ENCODE results near the gene AUTS2.

Gene AUTS2

DNA sequence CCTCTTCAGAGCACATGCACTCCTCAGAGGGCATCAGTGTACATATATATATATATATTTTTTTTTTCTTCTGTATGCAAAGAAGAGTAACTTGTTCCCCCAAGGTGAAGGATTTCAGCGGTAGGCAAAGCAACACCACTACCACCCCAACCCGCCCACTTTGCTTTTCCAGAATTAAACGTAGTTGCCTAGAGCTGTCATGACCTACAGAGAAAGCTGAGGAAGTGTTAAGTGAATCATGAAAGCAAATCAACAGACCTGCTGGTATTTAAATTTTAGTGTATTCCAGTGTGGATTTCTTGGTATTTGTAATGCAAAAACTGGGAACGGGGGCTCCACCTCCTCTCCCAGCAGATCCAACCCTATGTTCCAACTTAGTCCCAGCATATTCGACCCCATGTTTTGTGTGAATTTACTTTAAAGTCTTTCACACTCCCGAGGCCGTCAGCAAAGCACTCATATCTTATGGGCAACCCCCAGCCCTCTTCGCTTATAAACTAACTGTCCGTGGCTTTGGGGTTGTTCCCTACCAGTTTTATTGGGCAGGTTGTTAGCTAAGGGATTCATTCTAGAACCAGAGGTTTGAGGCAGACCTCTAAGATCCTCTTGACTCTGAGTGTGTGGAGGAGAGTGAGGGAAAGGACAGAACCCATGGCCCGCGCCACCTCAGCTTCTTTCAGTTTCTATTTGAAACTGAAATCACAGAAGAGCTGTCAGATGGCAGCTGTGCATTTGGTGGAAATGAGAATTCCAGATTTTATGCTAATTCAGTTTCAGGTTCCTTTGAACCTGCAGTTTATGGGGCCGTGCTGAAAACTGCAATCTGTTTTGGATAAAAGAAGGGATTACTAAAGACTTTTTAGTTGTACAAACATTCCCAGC is 1083.4 kb downstream of the AUTS2 start:
- Histone ChIP-seq H3K9ac (ENCODE audit: low read length in 2 of 2) (no peak overlapping the region), H3K4me3 (ENCODE audit: low read length in 2 of 2) (no peak overlapping the region), H3K4me1 (ENCODE audit: control insufficient read depth, insufficient read depth, low read length) (no peaks in the 10 kb centered on the region), H3K27ac (ENCODE audit: low read length) (no peak overlapping the region), H3K27me3 (ENCODE audit: control insufficient read depth in 1 of 2, insufficient read depth in 2 of 2, low read length in 2 of 2) (no peaks in the 10 kb centered on the region), H3K36me3 (ENCODE audit: control insufficient read depth in 2 of 2, insufficient read depth in 2 of 2, low read length in 2 of 2) (no peaks in the 10 kb centered on the region), H3K9me3 (ENCODE audit: control insufficient read depth in 2 of 2, low read length in 2 of 2) (no peaks in the 10 kb centered on the region)

DNA sequence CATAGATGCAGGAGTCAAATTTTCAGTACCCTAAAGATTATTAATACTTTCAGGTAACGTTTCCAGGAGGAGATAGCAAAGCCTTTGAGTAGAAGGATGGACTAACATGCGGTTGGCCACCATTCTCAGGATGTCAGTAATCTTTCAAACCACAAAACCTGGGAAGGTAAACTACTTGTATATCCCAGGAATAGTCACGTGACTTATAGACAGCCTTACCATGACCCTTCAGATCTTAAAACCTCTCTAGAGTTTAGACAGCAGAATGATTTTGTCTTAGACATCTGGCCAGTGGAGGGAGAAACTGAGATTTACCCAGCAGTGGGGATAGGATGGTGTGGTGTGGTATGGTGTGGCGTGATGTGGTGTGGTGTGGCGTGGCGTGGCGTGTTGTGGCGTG is 1085.9 kb downstream of the AUTS2 start:
- no peak overlapping the region for H3K4me3 ChIP-seq (ENCODE audit: low read length in 2 of 2)
- H3K9ac ChIP-seq (ENCODE audit: low read length in 2 of 2) = no peak overlapping the region
- H3K27ac ChIP-seq (ENCODE audit: low read length) = no peak overlapping the region
- H3K27me3 ChIP-seq (ENCODE audit: control insufficient read depth in 1 of 2, insufficient read depth in 2 of 2, low read length in 2 of 2) = no peaks in the 10 kb centered on the region
- H3K4me1 ChIP-seq (ENCODE audit: control insufficient read depth, insufficient read depth, low read length) = no peaks in the 10 kb centered on the region
- H3K36me3 ChIP-seq (ENCODE audit: control insufficient read depth in 2 of 2, insufficient read depth in 2 of 2, low read length in 2 of 2) = no peaks in the 10 kb centered on the region
- no peaks in the 10 kb centered on the region for H3K9me3 ChIP-seq (ENCODE audit: control insufficient read depth in 2 of 2, low read length in 2 of 2)

DNA sequence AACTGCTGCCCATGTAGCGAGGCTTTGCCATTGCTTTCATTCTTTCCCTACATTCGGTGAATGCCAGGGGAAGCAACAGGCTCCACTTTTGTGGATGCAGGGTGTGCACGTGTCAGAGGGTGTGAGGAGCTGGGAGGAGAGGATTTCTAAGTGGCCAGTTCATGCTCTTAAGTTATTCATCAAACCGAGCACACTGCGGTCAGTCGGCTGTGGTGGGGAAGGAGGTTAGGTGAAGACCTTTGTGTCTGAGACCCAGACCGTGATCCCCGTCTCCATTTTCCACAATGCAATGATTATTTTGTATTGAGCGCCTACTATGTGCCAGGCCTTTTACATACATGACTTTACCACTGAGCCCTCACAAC is 1095.0 kb downstream of the AUTS2 start:
- Histone ChIP-seq H3K9ac (ENCODE audit: low read length in 2 of 2) (peak overlapping the region in 1 of 2 donors; percentile 21), H3K27ac (ENCODE audit: low read length) (no peak overlapping the region), H3K27me3 (ENCODE audit: control insufficient read depth in 1 of 2, insufficient read depth in 2 of 2, low read length in 2 of 2) (no peaks in the 10 kb centered on the region), H3K9me3 (ENCODE audit: control insufficient read depth in 2 of 2, low read length in 2 of 2) (no peaks in the 10 kb centered on the region), H3K4me1 (ENCODE audit: control insufficient read depth, insufficient read depth, low read length) (peaks cover 12% of the 10 kb centered on the region), H3K4me3 (ENCODE audit: low read length in 2 of 2) (peak overlapping the region; percentile 26 to 88), H3K36me3 (ENCODE audit: control insufficient read depth in 2 of 2, insufficient read depth in 2 of 2, low read length in 2 of 2) (no peaks in the 10 kb centered on the region)

DNA sequence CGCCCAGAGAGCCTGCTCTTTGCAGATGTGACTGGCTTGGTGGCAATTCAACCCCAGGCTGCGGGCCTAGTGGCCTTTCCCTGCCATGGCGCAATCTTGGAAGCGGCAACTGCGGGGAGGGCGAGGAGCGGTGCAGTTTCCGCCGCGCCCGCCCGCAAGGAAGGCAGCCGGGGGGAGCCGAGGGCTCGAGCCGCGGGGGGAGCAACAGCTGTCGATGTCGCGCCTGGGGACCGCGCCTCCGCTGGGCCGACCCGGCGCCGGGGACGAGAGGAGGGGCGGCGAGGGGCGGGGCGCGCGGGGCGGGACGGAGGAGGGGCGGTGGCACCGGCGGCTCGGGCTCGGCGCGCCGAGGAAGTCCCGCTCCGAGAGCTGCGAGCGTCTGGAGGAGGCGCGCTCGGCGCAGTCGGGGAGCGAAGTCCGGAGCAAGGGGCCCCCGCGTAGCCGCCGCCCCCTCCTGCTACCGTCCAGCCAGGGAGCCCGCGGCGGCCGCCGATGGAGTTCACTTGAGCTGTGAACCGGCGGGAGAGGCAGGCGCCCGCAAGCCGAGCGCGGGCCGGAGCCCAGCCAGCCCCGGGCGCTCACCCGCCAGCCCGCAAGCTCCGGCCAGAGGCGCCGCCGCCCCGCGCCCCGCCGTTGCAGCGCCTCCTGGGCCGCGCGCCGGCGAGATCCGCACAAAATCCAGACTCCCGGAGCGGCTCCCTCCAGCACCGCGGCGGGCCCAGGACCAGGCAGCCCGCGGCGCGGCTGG is 1095.6 kb downstream of the AUTS2 start:
- Histone ChIP-seq H3K27ac (ENCODE audit: low read length) (no peak overlapping the region), H3K9ac (ENCODE audit: low read length in 2 of 2) (peak overlapping the region; percentile 21 to 33), H3K36me3 (ENCODE audit: control insufficient read depth in 2 of 2, insufficient read depth in 2 of 2, low read length in 2 of 2) (no peaks in the 10 kb centered on the region), H3K9me3 (ENCODE audit: control insufficient read depth in 2 of 2, low read length in 2 of 2) (no peaks in the 10 kb centered on the region), H3K4me1 (ENCODE audit: control insufficient read depth, insufficient read depth, low read length) (peaks cover 12% of the 10 kb centered on the region), H3K27me3 (ENCODE audit: control insufficient read depth in 1 of 2, insufficient read depth in 2 of 2, low read length in 2 of 2) (no peaks in the 10 kb centered on the region), H3K4me3 (ENCODE audit: low read length in 2 of 2) (peak overlapping the region; percentile 31 to 88)

DNA sequence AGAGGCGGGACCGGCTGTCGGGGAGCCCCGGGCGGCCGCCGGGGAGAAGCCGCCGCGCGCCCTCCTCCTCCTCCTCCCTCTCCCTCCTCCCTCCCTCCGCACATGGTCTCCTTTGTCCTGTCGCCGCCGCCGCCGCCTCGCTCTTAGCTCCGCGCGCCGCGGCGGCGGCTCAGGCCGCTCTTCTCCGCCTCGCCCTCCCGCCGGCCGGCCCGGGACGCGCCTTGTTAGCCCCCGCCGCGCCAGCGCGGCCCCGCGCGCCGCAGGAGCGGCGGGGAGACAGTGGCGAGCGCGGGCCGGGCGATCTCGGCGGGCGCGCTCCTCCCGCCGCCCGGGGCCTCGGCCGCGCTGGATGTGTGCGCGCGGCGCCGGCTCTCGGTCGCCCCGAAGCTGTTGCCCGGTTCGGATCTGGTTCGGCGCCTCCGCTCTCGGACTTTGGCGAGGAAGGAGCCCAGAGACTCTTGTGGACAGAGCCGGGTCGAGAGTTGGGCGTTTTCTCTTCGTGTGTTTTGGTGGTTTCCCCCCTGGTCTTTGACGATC is 1096.2 kb downstream of the AUTS2 start:
- peak overlapping the region; percentile 79 to 88 for H3K4me3 ChIP-seq (ENCODE audit: low read length in 2 of 2)
- peak overlapping the region; percentile 31 for H3K27ac ChIP-seq (ENCODE audit: low read length)
- peak overlapping the region; percentile 78 to 79 for H3K9ac ChIP-seq (ENCODE audit: low read length in 2 of 2)

DNA sequence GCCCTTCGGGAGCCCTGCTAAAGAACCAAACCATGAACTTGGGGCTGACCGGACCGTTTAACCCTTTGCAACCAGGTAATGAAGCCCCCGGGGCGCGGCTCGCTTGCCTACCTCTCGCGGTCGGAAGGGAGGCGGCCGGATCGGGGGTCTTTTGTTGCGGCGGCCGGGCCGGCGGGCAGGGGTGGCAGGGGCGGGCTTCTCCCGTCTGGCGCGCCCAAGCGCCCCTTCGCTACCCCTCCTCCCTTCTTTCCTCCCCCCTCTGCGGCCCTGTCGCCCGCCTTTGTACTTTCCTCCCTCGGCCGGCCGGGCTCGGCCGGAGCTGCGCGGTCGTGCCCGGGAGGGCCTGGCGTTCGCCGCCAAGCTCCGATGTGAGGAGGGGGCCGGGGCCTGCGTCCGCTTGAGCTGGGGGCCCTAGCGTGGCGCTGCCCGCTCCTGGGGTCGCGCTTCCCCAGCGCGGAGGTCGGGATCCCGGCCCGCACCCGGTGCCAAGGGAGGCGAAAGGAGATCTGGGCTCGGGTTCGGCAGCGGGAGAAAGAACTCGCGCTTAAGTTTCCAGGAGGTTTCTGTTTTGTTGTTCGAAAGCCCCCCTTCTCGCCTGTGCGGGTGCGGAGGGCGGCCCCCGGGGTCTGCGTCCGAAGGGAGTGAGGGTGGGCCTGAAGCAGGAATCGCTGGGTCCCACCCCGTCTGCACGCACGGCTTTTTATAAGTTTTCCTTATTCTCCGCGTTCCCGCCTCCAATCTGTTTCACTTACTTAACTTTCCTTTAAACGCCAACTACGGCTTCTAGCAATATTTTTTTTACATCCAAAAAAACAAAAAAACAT is 1096.9 kb downstream of the AUTS2 start:
- Histone ChIP-seq H3K4me3 (ENCODE audit: low read length in 2 of 2) (peak overlapping the region; percentile 79 to 88), H3K36me3 (ENCODE audit: control insufficient read depth in 2 of 2, insufficient read depth in 2 of 2, low read length in 2 of 2) (no peaks in the 10 kb centered on the region), H3K4me1 (ENCODE audit: control insufficient read depth, insufficient read depth, low read length) (peaks cover 12% of the 10 kb centered on the region), H3K9me3 (ENCODE audit: control insufficient read depth in 2 of 2, low read length in 2 of 2) (no peaks in the 10 kb centered on the region), H3K27me3 (ENCODE audit: control insufficient read depth in 1 of 2, insufficient read depth in 2 of 2, low read length in 2 of 2) (no peaks in the 10 kb centered on the region), H3K27ac (ENCODE audit: low read length) (peak overlapping the region; percentile 31), H3K9ac (ENCODE audit: low read length in 2 of 2) (peak overlapping the region; percentile 78 to 79)

More for the DNA sequence above, 1096.2 kb downstream of the AUTS2 start:
- no peaks in the 10 kb centered on the region for H3K27me3 ChIP-seq (ENCODE audit: control insufficient read depth in 1 of 2, insufficient read depth in 2 of 2, low read length in 2 of 2)
- no peaks in the 10 kb centered on the region for H3K9me3 ChIP-seq (ENCODE audit: control insufficient read depth in 2 of 2, low read length in 2 of 2)
- H3K4me1 ChIP-seq (ENCODE audit: control insufficient read depth, insufficient read depth, low read length) = peaks cover 12% of the 10 kb centered on the region
- no peaks in the 10 kb centered on the region for H3K36me3 ChIP-seq (ENCODE audit: control insufficient read depth in 2 of 2, insufficient read depth in 2 of 2, low read length in 2 of 2)

DNA sequence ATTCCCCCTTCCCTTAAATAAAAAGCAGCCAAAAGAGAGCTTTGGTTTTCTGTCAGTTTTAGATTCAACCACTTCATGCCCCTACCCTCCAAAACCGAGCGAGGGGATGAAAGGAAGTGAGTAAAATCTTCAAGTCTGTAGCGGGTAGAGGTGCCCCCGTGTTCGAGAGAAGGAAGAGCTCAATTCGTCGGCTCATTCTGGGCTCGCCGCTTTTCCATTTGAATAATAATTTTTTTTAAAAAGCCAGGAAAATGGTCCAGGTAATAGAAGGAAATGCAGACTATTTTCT is 1097.5 kb downstream of the AUTS2 start:
- H3K4me3 ChIP-seq (ENCODE audit: low read length in 2 of 2) = peak overlapping the region; percentile 79 to 88
- H3K9me3 ChIP-seq (ENCODE audit: control insufficient read depth in 2 of 2, low read length in 2 of 2) = no peaks in the 10 kb centered on the region
- peaks cover 12% of the 10 kb centered on the region for H3K4me1 ChIP-seq (ENCODE audit: control insufficient read depth, insufficient read depth, low read length)
- H3K36me3 ChIP-seq (ENCODE audit: control insufficient read depth in 2 of 2, insufficient read depth in 2 of 2, low read length in 2 of 2) = no peaks in the 10 kb centered on the region
- no peak overlapping the region for H3K27ac ChIP-seq (ENCODE audit: low read length)
- H3K27me3 ChIP-seq (ENCODE audit: control insufficient read depth in 1 of 2, insufficient read depth in 2 of 2, low read length in 2 of 2) = no peaks in the 10 kb centered on the region
- peak overlapping the region; percentile 78 to 79 for H3K9ac ChIP-seq (ENCODE audit: low read length in 2 of 2)

DNA sequence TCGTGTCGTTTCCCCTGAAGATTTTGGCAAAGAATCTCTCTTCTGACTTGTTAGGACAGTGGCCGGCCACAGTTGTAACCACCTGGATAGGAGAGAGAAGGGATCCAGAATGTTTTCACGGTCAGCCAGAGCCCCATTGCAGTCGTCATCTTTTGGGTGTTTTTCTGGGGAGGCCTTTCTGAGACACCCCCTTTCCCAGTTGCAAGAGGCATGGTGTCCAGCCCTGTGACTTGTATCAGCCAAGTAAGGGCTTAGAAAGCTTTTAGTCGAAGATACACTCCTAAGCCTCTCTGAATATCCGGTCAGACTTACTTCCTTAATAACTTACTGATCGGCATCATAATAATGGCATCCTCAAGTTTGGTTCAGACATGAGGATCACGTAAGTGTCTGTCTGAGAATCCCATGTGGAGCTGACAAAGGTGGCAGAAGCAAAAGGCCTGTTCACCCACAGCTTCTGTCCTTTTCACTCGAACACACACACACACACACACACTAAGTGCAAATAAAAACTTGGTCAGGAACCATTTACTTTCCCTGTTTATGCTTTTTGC is 1098.0 kb downstream of the AUTS2 start:
- peak overlapping the region; percentile 78 to 79 for H3K9ac ChIP-seq (ENCODE audit: low read length in 2 of 2)
- H3K4me3 ChIP-seq (ENCODE audit: low read length in 2 of 2) = peak overlapping the region; percentile 79 to 88
- H3K9me3 ChIP-seq (ENCODE audit: control insufficient read depth in 2 of 2, low read length in 2 of 2) = no peaks in the 10 kb centered on the region
- no peak overlapping the region for H3K27ac ChIP-seq (ENCODE audit: low read length)
- H3K4me1 ChIP-seq (ENCODE audit: control insufficient read depth, insufficient read depth, low read length) = peaks cover 12% of the 10 kb centered on the region
- no peaks in the 10 kb centered on the region for H3K36me3 ChIP-seq (ENCODE audit: control insufficient read depth in 2 of 2, insufficient read depth in 2 of 2, low read length in 2 of 2)
- H3K27me3 ChIP-seq (ENCODE audit: control insufficient read depth in 1 of 2, insufficient read depth in 2 of 2, low read length in 2 of 2) = no peaks in the 10 kb centered on the region

DNA sequence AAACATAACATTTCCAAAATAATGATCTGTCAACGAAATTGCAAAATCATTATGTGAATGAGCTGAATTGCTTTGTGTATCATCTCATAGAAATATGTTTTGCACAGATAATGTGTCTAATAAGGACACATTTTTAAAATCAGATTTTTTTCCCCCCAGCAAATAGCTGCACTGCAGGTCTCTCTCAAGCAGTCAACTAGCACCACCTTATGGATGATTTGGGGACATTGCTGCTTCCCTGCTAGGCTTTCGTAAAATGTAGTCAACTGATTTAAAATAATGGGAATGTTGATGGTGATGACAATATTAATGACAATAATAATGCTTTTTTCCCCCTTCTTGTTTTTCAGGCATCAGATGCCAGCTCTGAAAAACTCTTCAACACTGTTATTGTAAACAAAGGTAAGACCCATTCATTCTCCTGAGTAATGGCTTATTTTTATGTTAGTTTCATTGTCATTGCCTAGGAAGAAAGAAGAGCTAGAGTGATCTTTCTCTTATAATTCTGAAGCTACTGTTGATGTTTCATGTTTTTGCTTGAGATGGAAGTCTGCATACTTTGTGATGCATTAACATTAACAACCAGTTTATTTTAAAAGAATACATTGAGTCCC is 1100.1 kb downstream of the AUTS2 start:
- H3K27me3 ChIP-seq (ENCODE audit: control insufficient read depth in 1 of 2, insufficient read depth in 2 of 2, low read length in 2 of 2) = no peaks in the 10 kb centered on the region
- H3K9ac ChIP-seq (ENCODE audit: low read length in 2 of 2) = no peak overlapping the region
- no peak overlapping the region for H3K4me3 ChIP-seq (ENCODE audit: low read length in 2 of 2)

DNA sequence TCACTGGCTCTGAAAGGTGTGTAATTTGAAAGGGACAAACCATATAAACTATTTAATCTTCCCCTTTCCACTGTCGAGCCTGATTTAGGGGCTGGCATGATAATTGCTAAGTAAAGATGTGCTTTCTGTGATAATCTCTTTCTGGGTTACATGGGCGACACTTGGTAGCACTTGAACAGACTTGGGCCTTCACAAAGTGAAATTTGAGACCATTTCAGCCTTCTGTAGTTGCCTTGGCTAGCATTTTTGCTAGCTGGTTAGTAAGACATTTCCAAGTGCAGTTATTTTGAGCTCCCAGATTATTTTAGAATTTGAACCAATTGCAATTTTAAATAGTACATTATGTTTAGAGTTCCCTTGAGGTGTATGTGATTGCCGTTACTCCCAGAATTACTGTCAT is 1101.0 kb downstream of the AUTS2 start:
- no peak overlapping the region for H3K27ac ChIP-seq (ENCODE audit: low read length)
- H3K9ac ChIP-seq (ENCODE audit: low read length in 2 of 2) = no peak overlapping the region
- H3K9me3 ChIP-seq (ENCODE audit: control insufficient read depth in 2 of 2, low read length in 2 of 2) = no peaks in the 10 kb centered on the region
- H3K4me3 ChIP-seq (ENCODE audit: low read length in 2 of 2) = no peak overlapping the region
- peaks cover 5% of the 10 kb centered on the region for H3K4me1 ChIP-seq (ENCODE audit: control insufficient read depth, insufficient read depth, low read length)
- H3K36me3 ChIP-seq (ENCODE audit: control insufficient read depth in 2 of 2, insufficient read depth in 2 of 2, low read length in 2 of 2) = peaks cover 0 to 2% of the 10 kb centered on the region in 2 donors
- H3K27me3 ChIP-seq (ENCODE audit: control insufficient read depth in 1 of 2, insufficient read depth in 2 of 2, low read length in 2 of 2) = no peaks in the 10 kb centered on the region

More for the DNA sequence above, 1100.1 kb downstream of the AUTS2 start:
- H3K9me3 ChIP-seq (ENCODE audit: control insufficient read depth in 2 of 2, low read length in 2 of 2) = no peaks in the 10 kb centered on the region
- H3K27ac ChIP-seq (ENCODE audit: low read length) = no peak overlapping the region
- H3K4me1 ChIP-seq (ENCODE audit: control insufficient read depth, insufficient read depth, low read length) = peaks cover 8% of the 10 kb centered on the region
- H3K36me3 ChIP-seq (ENCODE audit: control insufficient read depth in 2 of 2, insufficient read depth in 2 of 2, low read length in 2 of 2) = peaks cover 0 to 2% of the 10 kb centered on the region in 2 donors
